Pancreas (tissue), 10 donors: ENCODE data around the gene ANKRD31. TPM values are rescaled to one million over a fixed set of nuclear protein-coding genes. Genes with fewer than 3 reads are reported as not detected.

Experiments used
- ATAC-seq, 4 donors: fragments of 200-7000 bp; cut with Tn5 transposase; one replicate each; pipeline versions ENCODE4 v1.8.0 to v1.9.1; 2020; ENCODE audit warnings: mild to moderate bottlenecking in 4 of 4, moderate library complexity in 4 of 4
- DNase-seq, 6 donors: peaks; one replicate each; pipeline ENCODE4 v3.0.0-alpha.2; 2020
- FAIRE-seq: peaks from 2 replicates; lab custom pipeline; 2012; peaks lifted over from hg19 to GRCh38; lab: Jason Lieb, UNC
- H3K27ac ChIP-seq, 4 donors: fragments of 200-600 bp; sonication (generic); 1 replicate in 3 of 4; 2 replicates in 1 of 4; pipeline versions ENCODE4 v1.5.0 to v1.8.0; 2020
- H3K27me3 ChIP-seq, 4 donors: fragments of 200-600 bp; one replicate each; pipeline ENCODE4 v1.8.0; 2021
- H3K36me3 ChIP-seq, 3 donors: fragments of 200-600 bp; sonication (generic) in 1 of 3; one replicate each; pipeline versions ENCODE4 v1.5.0 to v1.8.0; 2020 to 2021
- H3K4me1 ChIP-seq, 3 donors: fragments of 200-600 bp; one replicate each; pipeline ENCODE4 v1.8.0; 2021
- H3K4me3 ChIP-seq, 4 donors: fragments of 200-600 bp; sonication (generic) in 2 of 4; one replicate each; pipeline versions ENCODE4 v1.5.0 to v1.8.0; 2020 to 2021
- H3K9me3 ChIP-seq, 4 donors: fragments of 200-600 bp; one replicate each; pipeline ENCODE4 v1.8.0; 2021
- CTCF ChIP-seq, 4 donors: fragments of 200-600 bp; sonication (generic) in 3 of 4; IDR thresholded peaks; one replicate each; pipeline versions ENCODE4 v1.5.0 to v1.8.0; 2021; ENCODE audit warnings: antibody characterized with exemption in 4 of 4
- WGBS, 2 donors: extraction: QIAGEN DNeasy Blood & Tissue Kit; methylation state at CpG; one replicate each; pipeline ENCODE4 v1.1.7; 2013; 5-methylcytosine and 5-hydroxymethylcytosine counted together
- intact Hi-C, 3 donors: fragments of 100-400 bp; cut with DNase I; formaldehyde crosslinking; loops; one replicate each; pipeline versions ENCODE4 v1.11.1 to v1.14.2; 2022
- polyA plus RNA-seq, 2 donors: library from polyadenylated mRNA; stranded (reverse); fragments of 200-250 nt; gene quantifications; one replicate each; pipeline ENCODE4 v1.2.3, GENCODE V29; 2013
- total RNA-seq, 6 donors: library from RNA; stranded (reverse); fragmentation: NEBNext Ultra II Directional in 4 of 6; extraction: Animal tissue kit (Norgen Biotek cat#: 25700) in 4 of 6; gene quantifications; one replicate each; pipeline versions ENCODE4 v1.2.1 to v1.2.4, GENCODE V29; 2021 to 2023
- donor health status: healthy with polysubstance abuse.
- donor health status: DM: no; HTN: no; CAD: no; lungs with moderate emphysema.
- donor health status: DM: no; HTN: no; CAD: no.
- donor health status: control.
- donor health status: control.
- donor health status: Bipolar disorder and iron deficiency.
- donor health status: DM: yes; HTN: yes; CAD: no.
- donor health status: DM: no; HTN: no; CAD: no.
- donor health status: DM: no; HTN: no; CAD: no.
- donor health status: DM: yes; HTN: yes; CAD: no.

ANKRD31 gene
- total and polyA plus RNA-seq, 8 donors, result 0.08 to 0.28 (median 0.18) TPM

GRCh38 chr5:75054134-75054930, 182.3 kb downstream of the ANKRD31 start:
- peak overlapping the region; percentile 66 to 88 (median 76) for H3K4me3 ChIP-seq
- H3K9me3 ChIP-seq, result no peaks in the 10 kb centered on the region
- H3K4me1 ChIP-seq, result peaks cover 0 to 15% (median 12%) of the 10 kb centered on the region in 3 donors
- H3K27me3 ChIP-seq, result no peaks in the 10 kb centered on the region
- WGBS, 2 donors, result 16 to 17% methylated on average over 28 of the region's 28 CpGs
- no peaks in the 10 kb centered on the region for H3K36me3 ChIP-seq
- intact Hi-C loops, result no loop called here
- DNase-seq (peak in 4 of 6 donors; percentile 38 to 78 (median 50)), ATAC-seq (peak; percentile 18 to 31 (median 23)), FAIRE-seq (no peak)
- peak overlapping the region; percentile 88 to 98 (median 94) for H3K27ac ChIP-seq
- no peak for TF ChIP-seq CTCF (IDR thresholded peaks at IDR 0.05)

- peak; percentile 62 to 88 (median 70) for DNase-seq
- intact Hi-C loops, result no loop called here
- FAIRE-seq, result no peak
- Histone ChIP-seq H3K36me3 (no peaks in the 10 kb centered on the region), H3K27me3 (no peaks in the 10 kb centered on the region), H3K27ac (peak overlapping the region; percentile 88 to 98 (median 94)), H3K4me1 (peaks cover 0 to 15% (median 12%) of the 10 kb centered on the region in 3 donors), H3K4me3 (peak overlapping the region; percentile 66 to 88 (median 76)), H3K9me3 (no peaks in the 10 kb centered on the region)
- peak; percentile 62 to 73 (median 68) for ATAC-seq
- 0% methylated on average over 83 to 95 of the region's 95 CpGs for WGBS, 2 donors
- TF ChIP-seq CTCF (IDR thresholded peaks at IDR 0.05), result peak in 1 of 4 donors; percentile 8
These were observed 183.2 kb downstream of the ANKRD31 start for GRCh38 chr5:75053304-75054133.

GRCh38 chr5:75053054-75053303, 183.7 kb downstream of the ANKRD31 start:
- no peak for ATAC-seq
- no peak for TF ChIP-seq CTCF (IDR thresholded peaks at IDR 0.05)
- Histone ChIP-seq H3K27me3 (no peaks in the 10 kb centered on the region), H3K4me1 (peaks cover 0 to 15% (median 12%) of the 10 kb centered on the region in 3 donors), H3K27ac (peak overlapping the region; percentile 88 to 98 (median 94)), H3K4me3 (peak overlapping the region; percentile 66 to 88 (median 76)), H3K9me3 (no peaks in the 10 kb centered on the region), H3K36me3 (no peaks in the 10 kb centered on the region)
- no peak for DNase-seq
- no peak for FAIRE-seq
- intact Hi-C loops, result no loop called here
- WGBS, 2 donors, result 0% methylated on average over 17 to 40 of the region's 40 CpGs

- H3K4me1 ChIP-seq, result peaks cover 0 to 18% (median 12%) of the 10 kb centered on the region in 3 donors
- intact Hi-C loops, result no loop called here
These were observed 184.3 kb downstream of the ANKRD31 start, which contains the start of gene GCNT4 for GRCh38 chr5:75052192-75053053. GCNT4 (minus strand) TSS chr5:75052558; CDS start chr5:75030037, 22,521 bp downstream.

More at GRCh38 chr5:75052192-75053053, 184.3 kb downstream of the ANKRD31 start, which contains the start of gene GCNT4:
- FAIRE-seq, result no peak
- no peaks in the 10 kb centered on the region for H3K27me3 ChIP-seq
- no peaks in the 10 kb centered on the region for H3K36me3 ChIP-seq
- H3K9me3 ChIP-seq, result no peaks in the 10 kb centered on the region
- H3K27ac ChIP-seq, result peak within 1 kb of the TSS; percentile 88 to 98 (median 94)
- H3K4me3 ChIP-seq, result peak within 1 kb of the TSS; percentile 66 to 88 (median 76)
- ATAC-seq, result peak; percentile 41 to 59 (median 52)
- TF ChIP-seq CTCF (IDR thresholded peaks at IDR 0.05), result no peak
- peak; percentile 44 to 90 (median 62) for DNase-seq
- 0 to 1% methylated on average over 56 to 74 of the region's 74 CpGs for WGBS, 2 donors
